GM23248 (cell line): ENCODE measurements around the gene MRS2. TPM values are rescaled to one million over a fixed set of nuclear protein-coding genes. Genes with fewer than 3 reads are reported as not detected.
"Not testable (repeated sequence)": the region's sequence is repeated elsewhere in the genome, so short reads cannot be mapped to it uniquely, and the experiment has no call there.

Experiments
- DNase-seq: peaks from one replicate; pipeline ENCODE4 v3.0.0-alpha.2; 2015
- H2AFZ ChIP-seq: fragments of 200-600 bp; sonication (generic); 2 replicates; pipeline ENCODE4 v1.6.1; 2016; ENCODE audit warnings: antibody characterized with exemption
- H3F3A ChIP-seq: fragments of 200-600 bp; sonication (generic); 2 replicates; pipeline ENCODE4 v1.6.1; 2016; ENCODE audit warnings: mild to moderate bottlenecking, antibody characterized with exemption, mixed run types; ENCODE audit not compliant: insufficient read depth
- H3K27ac ChIP-seq: fragments of 200-600 bp; sonication (generic); 2 replicates; pipeline ENCODE4 v1.5.1; 2016; ENCODE audit warnings: mild to moderate bottlenecking
- H3K27me3 ChIP-seq: fragments of 200-600 bp; sonication (generic); replicated peaks from 2 replicates; pipeline ENCODE4 v1.6.1; 2016; ENCODE audit warnings: mild to moderate bottlenecking; ENCODE audit not compliant: insufficient read depth
- H3K36me3 ChIP-seq: fragments of 200-600 bp; sonication (generic); 2 replicates; pipeline ENCODE4 v1.6.1; 2016; ENCODE audit warnings: low read depth, mild to moderate bottlenecking
- H3K4me1 ChIP-seq: fragments of 200-600 bp; sonication (generic); 2 replicates; pipeline ENCODE4 v1.6.1; 2016; ENCODE audit warnings: mild to moderate bottlenecking; ENCODE audit not compliant: insufficient read depth
- H3K4me2 ChIP-seq: fragments of 200-600 bp; sonication (generic); one replicate; pipeline ENCODE4 v1.6.1; 2016; ENCODE audit warnings: mild to moderate bottlenecking; ENCODE audit not compliant: unreplicated experiment
- H3K4me3 ChIP-seq: fragments of 200-600 bp; sonication (generic); 2 replicates; pipeline ENCODE4 v1.5.1; 2016; ENCODE audit warnings: mild to moderate bottlenecking
- H3K79me2 ChIP-seq: fragments of 200-600 bp; sonication (generic); 2 replicates; pipeline ENCODE4 v1.6.1; 2016; ENCODE audit warnings: mild to moderate bottlenecking; ENCODE audit not compliant: insufficient read depth
- H3K9ac ChIP-seq: fragments of 200-600 bp; sonication (generic); 2 replicates; pipeline ENCODE4 v1.6.1; 2016; ENCODE audit warnings: mild to moderate bottlenecking
- H3K9me2 ChIP-seq: fragments of 200-600 bp; sonication (generic); 2 replicates; pipeline ENCODE4 v1.6.1; 2016; ENCODE audit warnings: mixed run types, mild to moderate bottlenecking, moderate library complexity; ENCODE audit not compliant: insufficient read depth
- H3K9me3 ChIP-seq: fragments of 200-600 bp; sonication (generic); one replicate; pipeline ENCODE4 v1.6.1; 2017; ENCODE audit warnings: low read depth
- H4K20me1 ChIP-seq: fragments of 200-600 bp; sonication (generic); 2 replicates; pipeline ENCODE4 v1.6.0; 2016; ENCODE audit not compliant: insufficient read depth
- EZH2 ChIP-seq: fragments of 200-600 bp; sonication (generic); IDR thresholded peaks from 2 replicates; pipeline ENCODE4 v1.6.1; 2018; ENCODE audit warnings: antibody characterized with exemption, mild to moderate bottlenecking; ENCODE audit not compliant: insufficient read depth, poor library complexity, severe bottlenecking
- EZH2phosphoT487 ChIP-seq: fragments of 200-600 bp; sonication (generic); IDR thresholded peaks from 2 replicates; pipeline ENCODE4 v1.6.1; 2018; ENCODE audit warnings: antibody characterized with exemption, moderate library complexity, mild to moderate bottlenecking, low read depth; ENCODE audit not compliant: insufficient read depth
- WGBS, 2 experiments: methylation state at CpG; one replicate each; pipeline ENCODE4 v1.1.6; 2015 to 2017; ENCODE audit warnings: low lambda C conversion rate in 2 of 2, low coverage in 1 of 2; ENCODE audit errors: missing lambda C conversion rate in 2 of 2; 5-methylcytosine and 5-hydroxymethylcytosine counted together
- in situ Hi-C: fragments of 300-500 bp; cut with MboI; formaldehyde crosslinking; loops from 2 replicates; pipeline ENCODE4 v1.15.0; 2020
- polyA plus RNA-seq: library from polyadenylated mRNA; unstranded; fragments of >200 nt; fragmentation: Nextera tagmentation; extraction: Ambion mirVana; gene quantifications from 2 replicates; pipeline ENCODE4 v1.2.1, GENCODE V29; 2016
- total RNA-seq: library from RNA; depleted of rRNA; stranded (reverse); fragments of >200 nt; shearing (Covaris generic); gene quantifications from 2 replicates; pipeline ENCODE4 v1.2.3, GENCODE V29; 2014

The MRS2 gene
- total and polyA plus RNA-seq, 2 experiments from 2014 or later, result 18.0 to 21.3 TPM

GRCh38 chr6:24382220-24382540 is 20.6 kb upstream of the MRS2 start:
- no peaks in the 10 kb centered on the region for H3K27me3 ChIP-seq
- no peak overlapping the region for H3K27ac ChIP-seq
- H3K9me3 ChIP-seq, result no peaks in the 10 kb centered on the region
- H3K4me1 ChIP-seq, result no peaks in the 10 kb centered on the region
- H3K9me2 ChIP-seq, result no peaks in the 10 kb centered on the region
- 87 to 88% methylated on average over 1 of the region's 1 CpG for WGBS, 2 experiments
- no peaks in the 10 kb centered on the region for H3K36me3 ChIP-seq
- no peak for DNase-seq
- no peak overlapping the region for H3K4me3 ChIP-seq
- no peaks in the 10 kb centered on the region for H3K79me2 ChIP-seq
- TF ChIP-seq EZH2 (no peak), EZH2phosphoT487 (no peak)
- no peaks in the 10 kb centered on the region for H4K20me1 ChIP-seq
- H3K4me2 ChIP-seq, result no peak overlapping the region
- in situ Hi-C loops, result loop anchor here (10.0 kb wide), 1 partner anchor 97 kb away; no protein-coding TSS in a partner anchor
- H3F3A ChIP-seq, result no peaks in the 10 kb centered on the region
- no peak overlapping the region for H3K9ac ChIP-seq
- H2AFZ ChIP-seq, result no peak overlapping the region

GRCh38 chr6:24382891-24383494 is 19.7 kb upstream of the MRS2 start:
- not testable (repeated sequence) for H3K4me1 ChIP-seq, H3K9me3 ChIP-seq, H4K20me1 ChIP-seq, H3K27ac ChIP-seq, H3K27me3 ChIP-seq, H3K9me2 ChIP-seq, H3K36me3 ChIP-seq, H3K9ac ChIP-seq, DNase-seq, H3F3A ChIP-seq, H3K79me2 ChIP-seq, H3K4me3 ChIP-seq, H2AFZ ChIP-seq, H3K4me2 ChIP-seq
- 78 to 80% methylated on average over 9 of the region's 9 CpGs for WGBS, 2 experiments
- in situ Hi-C loops, result loop anchor here (10.0 kb wide), 1 partner anchor 98 kb away; no protein-coding TSS in a partner anchor

GRCh38 chr6:24384369-24385130 is 18.2 kb upstream of the MRS2 start:
- H3K9me3 ChIP-seq, H3K27me3 ChIP-seq, DNase-seq, H2AFZ ChIP-seq, H3K9me2 ChIP-seq, H3K4me2 ChIP-seq, H3K9ac ChIP-seq, H4K20me1 ChIP-seq, H3K36me3 ChIP-seq, H3K4me3 ChIP-seq, H3K4me1 ChIP-seq, H3K27ac ChIP-seq, H3F3A ChIP-seq, H3K79me2 ChIP-seq: not testable (repeated sequence)
- 38 to 40% methylated on average over 5 of the region's 5 CpGs for WGBS, 2 experiments
- in situ Hi-C loops, result loop anchor here (10.0 kb wide), 1 partner anchor 100 kb away; no protein-coding TSS in a partner anchor

GRCh38 chr6:24385536-24386269 is 17.0 kb upstream of the MRS2 start:
- Histone ChIP-seq H3K36me3 (no peaks in the 10 kb centered on the region), H3K27me3 (no peaks in the 10 kb centered on the region), H3F3A (no peaks in the 10 kb centered on the region), H3K4me3 (no peak overlapping the region), H3K79me2 (no peaks in the 10 kb centered on the region), H2AFZ (no peak overlapping the region), H3K4me2 (no peak overlapping the region), H4K20me1 (no peaks in the 10 kb centered on the region), H3K4me1 (no peaks in the 10 kb centered on the region), H3K9me3 (no peaks in the 10 kb centered on the region), H3K9ac (no peak overlapping the region), H3K9me2 (no peaks in the 10 kb centered on the region), H3K27ac (no peak overlapping the region)
- TF ChIP-seq EZH2 (no peak), EZH2phosphoT487 (no peak)
- DNase-seq, result no peak
- WGBS, 2 experiments, result 65 to 66% methylated on average over 8 of the region's 8 CpGs
- in situ Hi-C loops, result loop anchor here (10.0 kb wide), 1 partner anchor 101 kb away; no protein-coding TSS in a partner anchor
